Brain pericyte (primary cell): ENCODE data around the gene MNDA.
"Not testable (repeated sequence)": the region's sequence is repeated elsewhere in the genome, so short reads cannot be mapped to it uniquely, and the experiment has no call there.

Source experiments
- DNase-seq: peaks from one replicate; pipeline ENCODE4 v3.0.0-alpha.2; 2012; ENCODE audit warnings: low read depth, low spot score

The MNDA gene

DNA sequence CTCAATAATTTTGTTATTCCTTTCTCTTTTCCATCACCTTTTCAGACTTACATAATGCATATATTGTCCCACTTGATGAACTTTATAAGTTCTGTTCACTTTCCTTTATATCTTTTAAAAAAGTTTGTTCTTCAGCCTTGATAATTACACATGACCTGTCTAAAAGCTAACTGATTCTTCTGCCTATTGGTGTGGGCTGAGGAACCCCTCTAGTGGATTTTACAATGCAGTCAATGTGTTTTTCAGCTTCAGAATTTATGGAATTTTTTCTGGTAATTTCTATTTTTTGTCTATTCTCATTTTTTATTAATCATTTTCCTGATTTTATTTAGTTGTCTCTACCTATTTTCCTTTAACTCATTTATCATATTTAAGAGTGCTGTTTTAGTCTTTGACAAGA is 7.5 kb downstream of the MNDA start:
- DNase-seq: no peak

DNA sequence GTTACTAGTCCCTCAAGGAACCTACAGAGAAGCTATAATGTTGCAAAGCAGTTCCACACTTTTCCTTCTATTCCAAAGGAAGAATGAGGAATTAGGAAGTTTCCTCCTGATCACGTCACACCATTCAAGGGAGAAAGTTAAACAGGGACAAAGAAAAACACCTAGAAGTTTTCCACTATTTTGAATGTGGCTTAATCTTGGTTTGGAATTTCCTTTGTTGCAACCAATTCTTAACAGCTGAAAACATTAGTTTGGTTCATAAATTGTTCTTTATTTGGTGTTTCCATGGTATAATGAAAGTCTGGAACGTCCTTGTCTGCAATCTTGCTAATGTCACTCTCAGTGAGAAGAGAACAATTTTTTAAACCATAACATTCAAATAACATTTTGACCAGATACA is 8.4 kb downstream of the MNDA start:
- no peak for DNase-seq

DNA sequence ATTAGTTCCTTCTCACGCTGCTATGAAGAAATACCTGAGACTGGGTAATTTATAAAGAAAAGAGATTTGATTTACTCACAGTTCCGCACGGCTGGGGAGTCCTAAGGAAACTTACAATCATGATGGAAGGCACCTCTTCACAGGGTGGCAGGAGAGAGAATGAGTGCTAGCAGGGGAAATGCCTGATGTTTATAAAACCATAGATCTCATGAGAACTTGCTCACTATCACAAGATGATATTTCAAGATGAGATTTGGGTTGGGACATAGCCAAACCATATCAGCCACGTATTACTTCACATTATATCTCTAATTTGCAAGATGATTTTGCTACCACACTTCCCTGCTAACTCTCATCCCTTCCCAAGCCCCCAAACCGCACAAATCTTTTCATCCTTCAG is 9.1 kb downstream of the MNDA start:
- no peak for DNase-seq

DNA sequence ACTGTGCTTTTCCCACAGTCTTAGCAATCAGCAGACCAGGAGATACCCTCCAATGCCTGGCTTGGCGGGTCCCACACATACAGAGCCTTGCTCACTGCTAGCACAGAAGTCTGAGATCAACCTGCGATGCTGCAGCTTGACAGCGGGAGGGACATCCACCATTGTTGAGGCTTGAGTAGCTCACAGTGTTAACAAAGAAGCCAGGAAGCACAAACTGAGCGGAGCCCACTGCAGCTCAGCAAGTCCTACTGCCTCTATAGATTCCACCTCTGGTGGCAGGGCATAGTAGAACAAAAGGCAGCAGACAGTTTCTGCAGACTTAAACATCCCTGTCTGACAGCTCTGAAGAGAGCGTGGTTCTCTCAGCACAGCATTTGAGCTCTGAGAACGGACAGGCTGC is 33.4 kb downstream of the MNDA start:
- no peak for DNase-seq

DNA sequence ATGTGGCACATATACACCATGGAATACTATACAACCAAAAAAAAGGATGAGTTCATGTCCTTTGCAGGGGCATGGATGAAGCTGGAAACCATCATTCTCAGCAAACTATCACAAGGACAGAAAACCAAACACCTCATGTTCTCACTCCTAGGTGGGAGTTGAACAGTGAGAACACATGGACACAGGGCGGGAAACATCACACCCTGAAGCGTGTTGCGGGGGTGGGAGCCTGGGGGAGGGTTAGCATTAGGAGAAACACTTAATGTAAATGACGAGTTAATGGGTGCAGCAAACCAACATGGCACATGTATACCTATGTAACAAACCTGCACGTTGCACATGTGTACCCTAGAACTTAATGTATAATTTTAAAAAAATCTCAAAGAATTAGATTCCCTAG is 39.3 kb downstream of the MNDA start:
- not testable (repeated sequence) for DNase-seq

DNA sequence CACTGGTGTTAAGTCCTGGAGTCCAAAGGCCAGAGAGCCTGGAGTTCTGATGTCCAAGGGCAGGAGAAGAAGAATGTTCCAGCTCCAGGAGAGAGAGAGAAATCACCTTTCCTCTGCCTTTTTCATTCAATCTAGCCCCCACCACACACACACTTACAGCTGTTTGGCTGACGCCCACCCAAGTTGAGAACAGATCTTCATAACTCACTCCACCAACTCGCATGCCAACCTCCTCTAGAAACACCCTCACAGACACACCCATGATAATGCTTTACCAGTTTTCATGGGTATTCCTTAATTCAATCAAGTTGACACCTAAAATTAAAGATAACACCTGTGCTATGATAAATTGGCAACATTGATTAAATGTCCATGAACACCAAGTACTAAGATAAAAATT is 42.0 kb downstream of the MNDA start:
- DNase-seq: no peak

DNA sequence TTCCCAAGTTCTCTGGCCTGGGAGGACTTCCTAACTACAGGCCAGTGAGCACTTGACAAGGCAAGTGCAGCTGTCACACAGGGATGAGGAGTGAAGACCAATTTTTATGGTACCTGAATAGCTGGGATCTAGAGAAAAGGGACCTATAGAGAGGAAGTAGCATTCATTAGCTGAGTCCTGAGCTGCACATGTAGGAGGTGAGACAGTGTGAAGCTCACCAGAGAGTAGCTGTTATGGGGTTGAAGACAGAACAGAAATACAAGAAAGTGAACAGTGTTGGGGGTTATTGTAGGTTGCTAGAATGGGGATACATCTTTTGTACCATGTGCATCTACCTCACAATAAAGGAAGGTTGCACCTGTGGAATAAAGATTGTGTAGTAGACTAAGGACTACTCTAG is 62.5 kb downstream of the MNDA start:
- DNase-seq: no peak

DNA sequence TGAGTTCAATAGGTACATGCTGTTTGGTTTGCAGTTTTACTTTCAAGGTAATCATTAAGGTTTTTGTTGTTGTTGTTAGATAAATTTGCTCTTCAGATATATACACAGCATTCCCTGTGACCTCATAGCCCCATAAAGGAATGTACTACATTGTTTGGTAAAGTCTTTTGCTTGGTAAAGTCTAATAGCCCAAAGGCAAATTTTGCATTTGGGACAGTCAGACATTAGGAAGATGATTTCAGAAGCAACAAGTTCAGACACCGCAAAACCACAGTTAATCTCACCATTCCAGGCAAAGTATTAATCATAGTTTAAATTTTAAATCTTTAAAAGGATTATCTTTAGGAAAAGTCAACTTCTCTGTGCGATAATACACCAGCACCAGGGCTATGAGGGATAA is 67.6 kb downstream of the MNDA start:
- no peak for DNase-seq
